ENCODE measurements around the gene PKIG.
"Not testable (repeated sequence)": the region's sequence is repeated elsewhere in the genome, so short reads cannot be mapped to it uniquely, and the experiment has no call there.

Gene PKIG

DNA sequence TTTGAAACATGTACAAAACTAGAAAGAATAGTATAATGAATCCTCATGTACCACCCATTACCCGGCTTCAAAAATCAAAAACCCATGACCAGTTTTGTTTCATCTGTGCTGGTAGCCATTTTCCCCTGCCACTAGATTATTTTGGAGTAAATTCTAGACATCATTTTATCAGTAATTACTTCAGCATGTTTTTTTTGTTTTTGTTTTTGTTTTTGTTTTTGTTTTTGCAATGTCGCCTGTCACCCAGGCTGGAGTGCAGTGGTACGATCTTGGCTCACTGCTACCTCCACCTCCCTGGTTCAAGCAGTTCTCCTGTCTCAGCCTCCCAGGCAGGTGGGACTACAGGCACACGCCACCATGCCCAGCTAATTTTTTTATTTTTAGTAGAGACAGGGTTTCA is 8.0 kb upstream of the PKIG start:
- Mint-ChIP-seq H3K9me3 (no peaks in the 10 kb centered on the region), H3K27ac (ENCODE audit: low read depth) (no peak overlapping the region), H3K4me1 (peaks cover 10% of the 10 kb centered on the region), H3K36me3 (ENCODE audit: insufficient read depth) (no peaks in the 10 kb centered on the region), H3K4me3 (no peak overlapping the region), H3K27me3 (no peaks in the 10 kb centered on the region)
- ATAC-seq (replicated peaks; ENCODE audit: extremely low read depth, poor library complexity, severe bottlenecking) (no peak), DNase-seq (ENCODE audit: low spot score in 2 of 2) (no peak)

DNA sequence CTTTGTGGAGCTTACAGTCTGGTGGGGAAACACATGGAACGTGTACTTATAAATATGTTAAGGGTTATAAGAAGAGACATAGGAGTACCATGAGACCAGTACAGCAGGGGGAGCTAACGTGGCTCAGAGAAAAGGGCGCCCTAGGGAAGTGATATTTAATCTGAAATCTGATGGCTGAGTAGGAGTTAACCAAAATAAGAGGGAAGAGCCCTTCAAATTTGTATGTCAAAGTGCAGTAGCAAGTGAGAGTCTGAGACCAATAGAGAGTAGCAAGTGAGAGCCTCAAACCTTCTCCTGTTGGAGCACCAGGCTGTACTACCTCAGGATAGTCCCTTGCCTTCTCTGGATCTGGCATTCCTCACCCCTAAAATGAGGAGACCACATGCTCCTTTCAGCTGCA is 6.1 kb upstream of the PKIG start:
- peaks cover under 1% of the 10 kb centered on the region for H3K27me3 Mint-ChIP-seq
- H3K36me3 Mint-ChIP-seq (ENCODE audit: insufficient read depth): no peaks in the 10 kb centered on the region
- DNase-seq (ENCODE audit: low spot score in 2 of 2): no peak
- no peak overlapping the region for H3K4me3 Mint-ChIP-seq
- H3K27ac Mint-ChIP-seq (ENCODE audit: low read depth): no peak overlapping the region
- no peak for ATAC-seq (replicated peaks; ENCODE audit: extremely low read depth, poor library complexity, severe bottlenecking)
- H3K9me3 Mint-ChIP-seq: no peaks in the 10 kb centered on the region
- peaks cover 10% of the 10 kb centered on the region for H3K4me1 Mint-ChIP-seq

DNA sequence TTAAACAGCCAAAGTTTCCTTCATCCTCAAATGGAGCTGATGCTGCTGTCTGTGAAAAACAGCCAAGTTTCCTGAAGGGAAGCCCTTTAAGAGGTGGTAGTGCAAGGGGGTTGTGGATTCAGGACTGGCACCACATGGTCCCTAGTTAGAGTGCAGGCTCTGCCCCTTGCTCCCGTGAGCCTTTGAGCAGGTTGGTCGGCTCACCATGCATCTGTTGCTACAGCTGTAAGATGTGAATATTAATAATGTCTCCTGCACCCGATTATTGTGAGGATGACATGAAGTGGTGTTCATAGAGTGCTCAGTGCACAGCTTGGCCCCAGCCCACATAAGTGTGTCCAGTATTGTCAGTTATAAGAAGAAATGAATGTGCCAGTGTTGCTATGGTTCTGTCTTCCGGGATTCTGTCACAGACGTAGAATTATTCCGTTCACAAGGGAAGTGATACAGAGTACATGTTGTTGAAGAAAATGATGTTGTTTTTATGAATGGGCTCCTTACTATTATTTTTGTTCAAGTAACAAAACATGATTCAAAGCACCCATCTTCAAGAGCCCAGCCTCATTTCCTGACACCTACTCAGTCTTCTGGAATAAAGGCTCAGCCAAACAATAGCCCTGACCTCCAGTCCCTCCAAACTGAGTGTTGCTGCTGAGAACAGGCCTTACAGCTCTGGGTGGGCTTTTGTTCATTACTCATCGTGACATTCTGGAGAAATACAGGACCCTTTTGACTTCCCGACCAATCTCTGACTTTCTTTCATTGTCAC is 2.9 kb upstream of the PKIG start:
- H3K36me3 Mint-ChIP-seq (ENCODE audit: insufficient read depth): no peaks in the 10 kb centered on the region
- no peak for ATAC-seq (replicated peaks; ENCODE audit: extremely low read depth, poor library complexity, severe bottlenecking)
- peaks cover 10% of the 10 kb centered on the region for H3K4me1 Mint-ChIP-seq
- peaks cover 12% of the 10 kb centered on the region for H3K27me3 Mint-ChIP-seq
- DNase-seq (ENCODE audit: low spot score in 2 of 2): no peak
- H3K9me3 Mint-ChIP-seq: no peaks in the 10 kb centered on the region
- no peak overlapping the region for H3K27ac Mint-ChIP-seq (ENCODE audit: low read depth)
- no peak overlapping the region for H3K4me3 Mint-ChIP-seq

DNA sequence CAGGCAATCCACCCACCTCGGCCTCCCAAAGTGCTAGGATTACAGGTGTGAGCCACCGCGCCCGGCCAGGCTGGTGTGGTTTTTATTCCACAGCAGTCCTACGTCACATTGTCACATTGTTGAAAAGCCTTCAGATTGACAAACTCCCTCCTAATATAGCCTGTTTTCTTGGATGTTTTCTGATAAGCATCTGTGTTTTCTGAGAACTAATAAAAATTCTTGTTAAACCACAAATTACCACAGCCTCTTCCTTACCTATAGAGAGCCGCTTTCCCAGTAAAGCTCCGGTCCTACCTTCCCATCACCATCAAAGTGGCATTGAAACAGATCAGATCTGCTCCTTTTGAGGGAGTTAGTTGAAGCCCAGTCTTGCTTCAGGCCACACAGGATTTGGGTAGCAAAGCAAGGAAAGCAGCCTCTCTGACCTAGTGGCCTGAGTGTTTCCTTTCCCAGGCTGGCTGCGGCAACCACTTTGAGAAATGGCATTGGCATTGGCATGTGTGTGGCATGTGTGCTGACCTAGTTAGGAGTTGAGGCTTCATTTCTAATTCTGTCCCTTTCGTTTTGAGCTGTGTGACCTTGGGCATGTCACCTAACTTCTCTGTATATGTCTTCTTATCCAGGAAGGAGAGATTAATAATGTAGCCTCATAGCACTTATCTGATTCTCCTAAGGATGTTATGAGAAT is 1.7 kb upstream of the PKIG start:
- no peak overlapping the region for H3K27ac Mint-ChIP-seq (ENCODE audit: low read depth)
- peaks cover 10% of the 10 kb centered on the region for H3K4me1 Mint-ChIP-seq
- peaks cover 12% of the 10 kb centered on the region for H3K27me3 Mint-ChIP-seq
- DNase-seq (ENCODE audit: low spot score in 2 of 2) (no peak), ATAC-seq (replicated peaks; ENCODE audit: extremely low read depth, poor library complexity, severe bottlenecking) (no peak)
- no peaks in the 10 kb centered on the region for H3K9me3 Mint-ChIP-seq
- no peak overlapping the region for H3K4me3 Mint-ChIP-seq
- H3K36me3 Mint-ChIP-seq (ENCODE audit: insufficient read depth): no peaks in the 10 kb centered on the region

DNA sequence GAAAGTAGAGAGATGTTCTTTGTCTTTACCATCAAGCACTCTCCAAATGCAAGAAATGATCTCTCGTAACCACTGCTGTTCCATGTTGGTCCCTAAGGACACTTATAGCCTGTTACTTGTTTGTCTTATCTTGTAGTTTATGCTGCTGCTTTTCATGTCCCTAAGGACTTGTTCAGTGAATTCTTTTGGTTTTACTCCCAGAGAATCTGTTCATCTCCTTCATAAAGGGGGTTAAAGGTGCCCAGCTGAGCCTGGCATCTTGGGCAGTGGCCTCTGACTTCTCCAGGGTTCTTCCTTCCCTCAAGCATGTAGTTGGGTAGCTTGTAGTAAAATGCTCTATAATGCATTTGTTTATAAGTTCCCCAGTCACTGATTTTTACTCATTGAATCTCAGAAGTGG is 864 bp upstream of the PKIG start:
- Mint-ChIP-seq H3K9me3 (no peaks in the 10 kb centered on the region), H3K4me1 (peaks cover 4% of the 10 kb centered on the region), H3K27me3 (peaks cover 12% of the 10 kb centered on the region), H3K27ac (ENCODE audit: low read depth) (no peak overlapping the region), H3K36me3 (ENCODE audit: insufficient read depth) (no peaks in the 10 kb centered on the region), H3K4me3 (no peak overlapping the region)
- no peak for ATAC-seq (replicated peaks; ENCODE audit: extremely low read depth, poor library complexity, severe bottlenecking)
- no peak for DNase-seq (ENCODE audit: low spot score in 2 of 2)

DNA sequence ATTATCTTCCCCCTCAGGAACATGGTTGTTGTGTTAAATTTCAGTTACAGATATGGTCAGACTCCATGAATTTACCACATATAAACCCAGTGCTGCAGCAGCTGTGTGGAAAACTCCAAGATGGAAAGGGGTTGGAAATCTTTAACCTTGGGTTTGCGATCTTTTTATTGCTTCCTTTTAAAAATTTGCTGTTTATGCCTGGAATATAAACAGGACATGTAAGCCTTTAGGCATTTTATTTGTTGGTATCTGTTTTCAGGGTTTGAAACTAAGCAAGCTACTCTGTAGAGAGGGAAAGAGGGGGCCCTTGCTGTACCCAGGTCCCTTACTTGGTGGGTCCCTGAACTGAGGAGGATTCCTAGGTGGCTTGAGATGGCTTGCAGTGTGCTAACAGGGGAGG is 778 bp downstream of the PKIG start:
- Mint-ChIP-seq H3K27ac (ENCODE audit: low read depth) (no peak overlapping the region), H3K4me1 (no peaks in the 10 kb centered on the region), H3K36me3 (ENCODE audit: insufficient read depth) (no peaks in the 10 kb centered on the region), H3K27me3 (peaks cover 12% of the 10 kb centered on the region), H3K4me3 (no peak overlapping the region), H3K9me3 (no peaks in the 10 kb centered on the region)
- DNase-seq (ENCODE audit: low spot score in 2 of 2): no peak
- ATAC-seq (replicated peaks; ENCODE audit: extremely low read depth, poor library complexity, severe bottlenecking): no peak

DNA sequence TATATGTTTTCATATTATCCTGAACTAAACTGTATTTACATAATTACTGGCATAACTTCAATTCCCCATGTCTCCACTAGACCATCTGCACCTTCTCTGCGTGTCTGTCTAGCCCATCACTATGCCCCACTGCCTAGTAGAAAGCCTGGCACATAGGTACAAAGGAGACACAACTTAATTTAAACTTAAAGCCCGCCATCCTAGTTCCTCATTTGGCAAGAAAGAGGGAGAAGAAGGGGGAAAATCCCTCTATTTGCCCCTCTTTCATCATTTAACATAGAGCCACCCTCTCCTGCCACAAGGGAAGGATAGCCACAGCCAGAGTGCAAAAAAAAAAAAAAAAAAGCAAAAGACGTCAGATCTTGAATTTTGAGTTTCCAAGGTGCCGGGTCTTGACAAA is 1.8 kb downstream of the PKIG start:
- DNase-seq (ENCODE audit: low spot score in 2 of 2): no peak
- no peak overlapping the region for H3K4me3 Mint-ChIP-seq
- no peak for ATAC-seq (replicated peaks; ENCODE audit: extremely low read depth, poor library complexity, severe bottlenecking)
- H3K36me3 Mint-ChIP-seq (ENCODE audit: insufficient read depth): no peaks in the 10 kb centered on the region
- no peaks in the 10 kb centered on the region for H3K4me1 Mint-ChIP-seq
- H3K9me3 Mint-ChIP-seq: no peaks in the 10 kb centered on the region
- peaks cover 12% of the 10 kb centered on the region for H3K27me3 Mint-ChIP-seq
- H3K27ac Mint-ChIP-seq (ENCODE audit: low read depth): no peak overlapping the region

DNA sequence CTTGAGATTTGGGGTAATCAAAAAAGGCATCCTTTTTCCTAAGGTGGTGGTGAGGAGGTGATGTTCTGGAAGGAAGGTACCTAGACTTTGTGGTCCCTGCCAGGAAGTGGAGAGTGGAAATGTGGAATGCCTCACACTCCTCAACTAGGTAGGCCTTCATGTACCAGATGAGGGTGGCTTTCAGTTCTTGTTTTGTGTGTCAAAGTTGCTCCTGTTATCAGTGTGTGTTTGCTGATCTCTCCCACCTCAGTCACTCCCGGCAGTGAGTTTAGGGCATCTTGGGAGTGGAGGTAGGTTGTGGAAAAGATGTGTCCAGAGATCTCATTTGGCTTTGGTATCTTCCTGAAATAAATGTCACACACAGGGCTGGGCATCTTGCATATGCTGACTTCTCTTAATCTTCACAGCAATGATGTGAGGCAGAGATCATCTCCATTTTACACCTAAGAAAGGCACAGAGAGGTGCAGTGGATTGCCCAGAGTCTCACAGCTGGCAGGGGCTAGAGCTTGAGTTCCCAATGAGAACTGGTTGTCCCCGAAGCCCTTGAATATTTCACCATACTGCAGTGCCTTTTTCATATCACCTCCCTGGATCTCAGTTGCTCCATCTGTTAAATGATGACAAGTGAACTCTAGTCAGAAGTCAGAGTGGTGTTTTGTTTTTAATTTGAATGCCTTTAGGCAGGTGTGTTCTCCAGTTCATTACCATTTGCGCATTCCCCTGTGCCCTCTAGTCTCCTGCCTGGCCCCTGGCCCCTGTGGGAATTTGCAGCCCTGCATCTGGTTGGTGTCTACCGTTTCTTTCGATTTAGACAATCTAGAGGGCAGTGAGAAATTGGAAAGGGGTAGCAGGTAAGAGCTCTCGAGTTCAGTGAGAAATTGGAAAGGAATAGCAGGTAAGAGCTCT is 2.9 kb downstream of the PKIG start:
- H3K4me1 Mint-ChIP-seq: no peaks in the 10 kb centered on the region

DNA sequence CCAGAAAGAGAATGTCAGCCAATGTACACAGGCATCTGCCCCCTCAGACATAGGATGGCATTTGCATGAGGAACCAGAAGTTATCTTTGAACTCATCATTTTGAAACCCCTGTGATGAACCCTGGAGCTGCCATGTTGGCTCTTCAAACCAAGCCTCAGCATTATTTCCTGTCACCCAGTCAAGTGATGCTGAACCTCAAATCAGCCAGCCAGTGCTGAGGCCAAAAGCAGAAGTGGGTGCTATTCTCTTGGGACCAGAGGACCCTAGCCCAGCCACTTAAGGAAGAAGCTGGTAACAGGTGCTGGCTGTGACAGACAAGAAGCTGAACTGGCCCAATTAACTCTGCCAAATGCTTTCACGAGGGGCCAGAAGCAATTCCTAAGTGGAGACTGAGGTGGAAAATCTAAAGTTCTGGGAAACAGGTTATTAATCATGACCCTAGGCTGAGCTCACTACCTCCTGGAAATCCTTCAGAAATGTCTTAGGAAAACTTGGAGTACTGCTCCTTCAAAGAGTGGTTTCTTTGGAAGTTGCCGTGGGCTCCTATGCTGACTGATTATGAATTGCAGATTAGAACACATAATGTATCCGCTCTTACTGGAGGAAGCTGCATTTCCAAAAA is 4.0 kb downstream of the PKIG start:
- no peak for DNase-seq (ENCODE audit: low spot score in 2 of 2)
- H3K4me3 Mint-ChIP-seq: no peak overlapping the region
- no peaks in the 10 kb centered on the region for H3K36me3 Mint-ChIP-seq (ENCODE audit: insufficient read depth)
- H3K27me3 Mint-ChIP-seq: peaks cover 10% of the 10 kb centered on the region
- no peak overlapping the region for H3K27ac Mint-ChIP-seq (ENCODE audit: low read depth)
- no peaks in the 10 kb centered on the region for H3K4me1 Mint-ChIP-seq
- no peaks in the 10 kb centered on the region for H3K9me3 Mint-ChIP-seq
- no peak for ATAC-seq (replicated peaks; ENCODE audit: extremely low read depth, poor library complexity, severe bottlenecking)

More for the DNA sequence above, 2.9 kb downstream of the PKIG start:
- DNase-seq (ENCODE audit: low spot score in 2 of 2) (no peak), ATAC-seq (replicated peaks; ENCODE audit: extremely low read depth, poor library complexity, severe bottlenecking) (no peak)
- Mint-ChIP-seq H3K36me3 (ENCODE audit: insufficient read depth) (no peaks in the 10 kb centered on the region), H3K9me3 (no peaks in the 10 kb centered on the region), H3K27me3 (peaks cover 12% of the 10 kb centered on the region), H3K4me3 (no peak overlapping the region), H3K27ac (ENCODE audit: low read depth) (no peak overlapping the region)

DNA sequence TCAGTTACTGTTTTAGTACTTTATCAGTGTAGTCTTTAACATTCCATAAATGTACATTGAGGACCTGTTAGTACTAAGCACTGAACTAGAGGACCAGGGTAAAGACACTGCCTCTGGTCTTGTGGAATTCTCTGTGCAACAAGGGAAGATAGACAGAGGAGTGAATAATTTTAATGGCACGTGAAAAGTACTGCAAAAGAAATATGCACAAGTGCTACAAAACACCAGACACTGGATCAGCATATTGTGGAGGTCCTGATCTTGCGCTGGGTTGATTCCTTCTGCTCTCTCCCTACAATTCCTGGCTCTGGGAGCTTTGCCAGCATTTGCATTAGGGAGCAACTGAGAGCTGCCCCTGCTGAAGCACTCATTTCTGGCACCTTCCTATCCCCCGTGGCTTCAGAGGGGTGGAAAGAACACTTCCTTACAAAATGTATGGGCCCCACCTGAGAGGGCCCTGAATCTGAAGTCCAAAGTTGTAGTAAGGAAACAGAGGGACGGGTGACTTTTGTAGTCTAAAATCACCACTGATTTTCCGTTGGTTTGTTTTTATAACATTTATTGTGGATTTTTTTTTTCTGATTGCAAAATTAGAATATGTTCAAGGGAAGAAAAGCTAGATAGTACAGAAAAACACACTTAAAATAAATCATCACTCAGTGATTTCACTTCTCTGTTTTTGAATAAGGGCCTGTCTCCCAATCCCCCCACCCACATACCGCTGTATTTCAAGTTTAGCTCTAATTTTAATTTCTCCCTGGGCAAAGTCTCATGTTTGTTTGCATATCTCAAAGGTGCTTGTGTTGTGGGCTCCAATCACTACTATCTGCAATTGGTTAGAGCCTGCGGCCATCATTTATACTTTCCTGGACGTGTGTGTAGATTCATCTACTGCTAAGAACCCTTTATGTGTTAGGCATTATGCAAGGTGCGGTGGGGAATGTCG is 4.9 kb downstream of the PKIG start:
- no peak overlapping the region for H3K4me3 Mint-ChIP-seq
- no peak overlapping the region for H3K27ac Mint-ChIP-seq (ENCODE audit: low read depth)
- peaks cover 1% of the 10 kb centered on the region for H3K27me3 Mint-ChIP-seq
- DNase-seq (ENCODE audit: low spot score in 2 of 2) (no peak), ATAC-seq (replicated peaks; ENCODE audit: extremely low read depth, poor library complexity, severe bottlenecking) (no peak)
- H3K4me1 Mint-ChIP-seq: no peaks in the 10 kb centered on the region
- H3K36me3 Mint-ChIP-seq (ENCODE audit: insufficient read depth): no peaks in the 10 kb centered on the region
- no peaks in the 10 kb centered on the region for H3K9me3 Mint-ChIP-seq

DNA sequence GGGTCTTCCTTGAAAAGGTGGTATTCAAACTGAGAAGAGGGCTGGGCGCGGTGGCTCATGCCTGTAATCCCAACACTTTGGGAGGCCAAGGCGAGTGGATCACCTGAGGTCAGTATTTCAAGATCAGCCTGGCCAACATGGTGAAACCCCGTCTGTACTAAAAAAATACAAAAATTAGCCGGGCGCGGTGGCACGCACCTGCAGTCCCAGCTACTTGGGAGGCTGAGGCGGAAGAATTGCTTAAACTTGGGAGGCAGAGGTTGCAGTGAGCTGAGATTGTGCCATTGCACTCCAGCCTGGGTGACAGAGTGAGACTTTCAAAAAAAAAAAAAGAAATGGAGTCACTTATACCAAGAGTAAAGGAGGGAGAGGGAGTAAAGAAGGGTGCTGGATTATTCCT is 5.9 kb downstream of the PKIG start:
- not testable (repeated sequence) for H3K4me1 Mint-ChIP-seq; H3K9me3 Mint-ChIP-seq; H3K4me3 Mint-ChIP-seq; DNase-seq (ENCODE audit: low spot score in 2 of 2); H3K27me3 Mint-ChIP-seq; H3K36me3 Mint-ChIP-seq (ENCODE audit: insufficient read depth); H3K27ac Mint-ChIP-seq (ENCODE audit: low read depth); ATAC-seq (replicated peaks; ENCODE audit: extremely low read depth, poor library complexity, severe bottlenecking)

Data from central memory CD8-positive, alpha-beta T cell (primary cell).